Activated CD4-positive, alpha-beta T cell treated with anti-CD3 and anti-CD28 coated beads, Interleukin-2, Interleukin-4, amounts not matched to agents 100 ng/mL and 50 ng/mL, durations not matched to agents 16 hours and 8 hours (primary cell): ENCODE measurements around the gene LENEP.

Experiments
- DNase-seq: peaks from one replicate; pipeline ENCODE4 v3.0.0-alpha.2; 2020; ENCODE audit warnings: low spot score

The LENEP gene

GRCh38 chr1:154993572-154994268 lies at the start of gene LENEP:
Gene LENEP, plus strand, starts transcription at chr1:154993586. Its CDS starts 22 bp downstream, at chr1:154993608.
- no peak for DNase-seq

GRCh38 chr1:154943649-154944400 lies 49.6 kb upstream of the LENEP start:
- DNase-seq: peak; percentile 53

GRCh38 chr1:154944401-154945159 lies 48.8 kb upstream of the LENEP start:
- DNase-seq: no peak

GRCh38 chr1:154945160-154945961 lies 48.0 kb upstream of the LENEP start:
- no peak for DNase-seq

GRCh38 chr1:154945962-154946850 lies 47.2 kb upstream of the LENEP start:
- DNase-seq: no peak

GRCh38 chr1:154948079-154948478 lies 45.3 kb upstream of the LENEP start:
- no peak for DNase-seq

- DNase-seq: no peak
Observed at GRCh38 chr1:154951901-154952657, 41.3 kb upstream of the LENEP start.

GRCh38 chr1:154952664-154953063 lies 40.7 kb upstream of the LENEP start:
- no peak for DNase-seq

- DNase-seq: no peak
Observed at GRCh38 chr1:154953611-154954038, 39.8 kb upstream of the LENEP start.

- DNase-seq: no peak
Observed at GRCh38 chr1:154954541-154954940, 38.8 kb upstream of the LENEP start.

GRCh38 chr1:154955039-154955717 lies 38.2 kb upstream of the LENEP start:
- DNase-seq: peak; percentile 92

- peak; percentile 91 for DNase-seq
Observed at GRCh38 chr1:154955718-154956543, 37.5 kb upstream of the LENEP start, which contains the start of gene PBXIP1. Gene PBXIP1, minus strand, starts transcription at chr1:154956099. Its CDS starts 2,378 bp downstream, at chr1:154953721.

- DNase-seq: no peak
Observed at GRCh38 chr1:154956544-154956941, 36.8 kb upstream of the LENEP start.

GRCh38 chr1:154957091-154957657 lies 36.2 kb upstream of the LENEP start:
- no peak for DNase-seq

- no peak for DNase-seq
Observed at GRCh38 chr1:154958036-154958435, 35.4 kb upstream of the LENEP start.

GRCh38 chr1:154958681-154959425 lies 34.5 kb upstream of the LENEP start:
- DNase-seq: no peak

- DNase-seq: no peak
Observed at GRCh38 chr1:154959426-154959780, 34.0 kb upstream of the LENEP start.
